ENCODE data around the gene RNF130. TPM values are rescaled to one million over a fixed set of nuclear protein-coding genes. Genes with fewer than 3 reads are reported as not detected.

Gene RNF130
- total RNA-seq, 1 donor from 2014 or later = 118 TPM

DNA sequence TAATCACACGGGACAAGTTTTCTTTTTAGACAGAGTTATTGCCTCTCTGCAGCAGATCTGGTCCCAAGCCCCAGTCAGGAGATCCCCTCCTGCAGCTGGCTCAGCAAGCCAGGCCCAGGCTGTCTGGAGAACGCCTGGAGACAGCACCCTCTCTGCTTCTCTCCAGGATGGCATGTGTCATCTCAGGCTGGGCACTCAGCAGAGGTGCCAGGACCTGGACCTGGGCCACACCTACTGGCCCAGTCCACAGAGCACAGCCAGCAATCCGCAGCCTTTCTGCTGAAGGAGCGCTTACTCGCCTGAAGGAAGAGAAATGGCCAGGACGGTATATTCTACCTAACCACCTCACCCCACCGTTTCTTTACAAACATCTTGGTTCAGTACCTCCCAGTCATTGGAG, 159.2 kb downstream of the RNF130 start:
- intact Hi-C loops (cut with DNase I) = no loop called here
- no peak for ATAC-seq
- peak; percentile 33 for DNase-seq (ENCODE audit: low spot score)

DNA sequence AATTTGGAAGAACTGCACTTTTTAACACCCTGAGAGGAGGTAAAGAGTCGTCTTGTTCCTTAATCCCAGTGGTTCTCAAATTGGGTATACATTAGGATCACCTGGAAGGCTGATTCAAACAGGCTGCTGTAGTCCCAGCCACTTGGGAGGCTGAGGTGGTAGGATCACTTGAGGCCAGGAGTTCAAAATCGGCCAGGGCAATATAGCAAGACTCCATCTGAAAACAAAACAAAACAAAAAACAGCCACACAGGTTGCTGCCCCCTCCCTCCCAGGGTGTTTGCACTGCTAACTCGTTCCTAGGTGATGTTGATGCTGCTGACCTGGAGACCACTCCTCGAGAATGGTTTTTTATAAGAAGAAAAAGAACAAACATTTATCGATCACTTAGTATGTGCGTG, 162.3 kb downstream of the RNF130 start:
- DNase-seq (ENCODE audit: low spot score) (no peak), ATAC-seq (no peak)
- intact Hi-C loops (cut with DNase I) = no loop called here

DNA sequence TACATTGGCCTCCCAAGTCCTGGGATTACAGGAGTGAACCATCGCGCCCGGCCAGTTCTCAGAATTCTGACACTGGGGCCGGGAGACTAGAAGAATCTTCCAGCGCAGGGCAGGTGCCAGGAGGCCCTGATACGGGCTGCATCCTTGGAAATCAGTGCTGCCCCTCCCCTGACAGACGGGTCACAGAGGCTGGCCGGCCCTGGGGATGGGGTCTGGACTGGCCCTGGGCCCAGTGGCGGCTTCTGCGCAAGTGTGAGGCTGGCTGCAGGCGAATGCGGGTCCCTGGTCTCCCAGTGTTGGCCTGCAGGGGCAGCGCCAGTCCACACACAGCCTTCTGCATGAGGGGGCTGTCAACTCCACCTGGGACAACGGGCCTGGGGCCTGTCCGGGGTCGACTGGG, 163.0 kb downstream of the RNF130 start:
- ATAC-seq (peak; percentile 19), DNase-seq (ENCODE audit: low spot score) (peak; percentile 70)
- intact Hi-C loops (cut with DNase I) = no loop called here

DNA sequence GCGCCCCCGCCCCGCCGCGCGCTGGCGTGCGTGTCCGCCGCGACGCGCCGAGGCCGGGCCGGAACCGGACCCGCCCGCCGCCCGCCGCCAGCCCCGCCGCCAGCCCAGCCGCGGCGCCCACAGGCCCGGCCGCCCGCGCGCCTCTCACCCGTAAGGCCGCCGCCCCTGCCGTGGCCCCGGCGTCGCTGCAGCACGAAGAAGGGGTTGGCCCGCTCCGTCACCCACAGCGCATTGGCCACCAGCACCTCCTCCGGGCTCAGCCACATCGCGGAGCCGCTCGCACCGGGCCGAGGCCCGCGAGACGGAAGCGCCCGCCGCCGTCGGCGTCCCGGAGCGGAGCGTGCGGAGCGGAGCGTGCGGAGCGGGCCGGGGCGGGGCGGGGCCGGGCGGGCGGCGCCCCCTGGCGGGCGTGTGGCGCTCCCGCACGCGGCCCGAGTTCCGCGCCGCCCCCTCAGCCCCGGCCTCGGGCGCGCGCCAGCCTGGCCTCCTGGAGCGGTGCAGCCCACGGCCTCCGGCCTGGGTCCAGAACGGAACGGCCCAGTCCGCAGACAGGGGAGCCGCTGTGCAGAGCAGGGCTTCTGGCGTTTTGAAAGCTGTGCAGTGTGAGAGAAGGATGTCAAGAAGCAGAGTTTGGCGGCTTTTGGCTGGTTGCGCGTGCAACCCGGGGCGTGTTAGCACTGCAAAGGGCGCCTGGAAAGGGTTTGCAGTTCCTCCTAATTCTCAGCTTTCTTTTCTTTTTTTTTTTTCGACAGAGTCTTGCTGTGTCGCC, 163.8 kb downstream of the RNF130 start, which contains the start of gene TBC1D9B:
Gene TBC1D9B (minus strand): TSS at position 342 of the 769 bp plus-strand sequence. CDS start 76 bp downstream, at position 266.
- ATAC-seq (peak; percentile 93), DNase-seq (ENCODE audit: low spot score) (peak; percentile 84)
- intact Hi-C loops (cut with DNase I) = no loop called here

DNA sequence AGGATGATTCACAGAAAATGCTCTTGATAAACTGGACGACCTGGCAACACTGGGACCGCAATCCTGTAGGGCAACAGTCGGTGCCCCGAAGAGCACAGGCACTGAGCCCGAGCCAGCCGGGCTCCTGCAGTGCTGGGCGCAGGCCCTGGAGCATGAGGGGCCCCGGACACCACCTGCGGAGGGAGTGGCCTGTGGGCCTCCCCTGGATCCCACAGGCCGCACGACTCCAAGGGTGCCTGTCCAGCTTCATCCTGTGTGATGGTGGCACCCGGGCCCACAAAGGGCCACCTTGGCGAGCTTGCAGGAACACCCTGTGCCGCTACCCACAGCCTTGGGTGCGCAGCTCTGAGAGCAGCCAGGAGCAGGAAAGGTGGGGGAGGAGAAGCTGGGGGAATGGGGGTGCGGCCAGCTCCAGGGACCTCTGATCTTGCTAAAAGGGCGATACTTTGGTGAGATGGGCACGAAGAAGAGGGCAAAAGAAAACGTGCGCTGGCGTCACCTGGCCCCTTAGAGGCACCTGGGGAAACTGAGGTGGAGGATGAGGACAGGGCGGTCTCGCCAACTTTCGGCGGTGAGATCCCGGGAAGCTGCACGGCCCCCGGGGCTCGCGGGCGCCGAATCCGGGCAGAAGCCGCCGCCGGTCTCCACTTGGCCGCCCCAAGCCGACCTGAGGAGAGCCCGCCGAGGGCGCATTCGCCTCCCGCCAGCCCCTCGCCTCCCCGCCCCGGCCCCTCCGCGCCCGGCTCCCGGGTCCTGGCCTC, 164.6 kb downstream of the RNF130 start:
- intact Hi-C loops (cut with DNase I) = no loop called here
- peak; percentile 20 for ATAC-seq
- DNase-seq (ENCODE audit: low spot score) = no peak

DNA sequence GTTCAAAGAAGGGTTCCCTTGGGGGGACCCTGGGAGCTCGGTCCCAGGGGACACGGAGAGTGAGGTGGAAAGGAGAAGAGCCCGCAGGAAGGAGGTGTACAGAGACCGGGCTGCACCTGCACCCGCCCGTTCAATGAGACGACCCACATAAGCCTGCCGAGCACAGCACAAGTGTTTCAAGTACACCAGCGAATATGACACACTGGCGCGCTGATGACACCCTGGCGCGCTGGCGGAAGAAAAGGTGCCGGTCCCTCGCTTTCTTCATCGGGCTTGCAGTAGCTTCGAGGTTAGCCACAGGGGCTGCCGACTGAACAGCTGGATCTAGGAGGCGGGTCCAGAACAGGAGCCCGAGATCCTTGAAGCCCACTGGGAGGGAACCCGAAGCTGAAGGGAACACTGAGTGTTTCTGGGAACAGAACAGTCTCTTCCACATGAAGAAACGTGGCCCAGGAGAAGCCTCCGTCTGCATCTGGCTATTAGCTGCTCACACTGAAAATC, 165.2 kb downstream of the RNF130 start:
- no peak for DNase-seq (ENCODE audit: low spot score)
- no peak for ATAC-seq
- intact Hi-C loops (cut with DNase I) = no loop called here

DNA sequence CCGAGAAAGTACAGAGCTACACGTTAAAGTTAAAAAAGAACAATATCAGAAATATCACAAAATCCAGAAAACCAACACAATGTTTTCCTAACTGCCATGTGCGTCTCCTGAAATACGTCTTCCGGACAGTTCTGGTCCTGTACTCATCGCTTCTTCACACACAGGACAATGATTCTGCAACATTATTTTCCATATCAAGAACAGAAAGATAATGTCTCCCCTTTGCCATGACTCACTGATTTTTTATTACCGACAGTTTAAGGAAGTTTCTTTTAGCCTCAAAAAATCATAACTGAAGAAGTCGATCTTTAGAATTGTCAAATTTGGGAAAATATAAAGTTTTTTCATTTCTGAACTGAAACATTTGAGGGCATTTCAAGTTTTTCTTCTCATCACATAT, 166.4 kb downstream of the RNF130 start:
- intact Hi-C loops (cut with DNase I) = no loop called here
- DNase-seq (ENCODE audit: low spot score) = no peak
- no peak for ATAC-seq

Small RNA genes lying within 50 kb of the gene (microRNA-seq; reads per million reads assigned to microRNA genes)
- gene MIR340 = 130 reads per million, percentile 59 among the genes with 10 or more reads in this experiment

Other genes starting within 250 kb of the RNF130 start
- gene MRNIP, start 212.9 kb downstream of the RNF130 start, total RNA-seq = 54.4 TPM
- gene TBC1D9B, start 163.9 kb downstream of the RNF130 start, total RNA-seq = 132 TPM
- 10.3 TPM for gene RASGEF1C, start 137.5 kb upstream of the RNF130 start, total RNA-seq
- gene MAPK9, start 220.3 kb upstream of the RNF130 start, total RNA-seq = 34.4 TPM

All from sciatic nerve (tissue), 2 donors.